Activated B cell treated with CpG ODN at 0.5 μM for 24 hours (primary cell): ENCODE data around the gene C19orf53. TPM values are rescaled to one million over a fixed set of nuclear protein-coding genes. Genes with fewer than 3 reads are reported as not detected.

ENCODE experiments used
- ATAC-seq: fragments of 200-7000 bp; cut with Tn5 transposase; one replicate; pipeline ENCODE4 v1.10.0; 2021; ENCODE audit warnings: low read depth, mild to moderate bottlenecking, moderate library complexity
- CTCF ChIA-PET: fragments of 350-600 bp; sonication (Branson Sonifier 250); formaldehyde crosslinking; loops from one replicate; lab custom pipeline; 2021; ENCODE audit warnings: antibody characterized with exemption; lab: Charles Lee
- POLR2A ChIA-PET: fragments of 350-600 bp; sonication (Branson Sonifier 250); formaldehyde crosslinking; loops from one replicate; lab custom pipeline; 2021; ENCODE audit warnings: antibody characterized with exemption; lab: Charles Lee
- DNase-seq: peaks from one replicate; pipeline ENCODE4 v3.0.0; 2022
- H3K27ac Mint-ChIP-seq: one replicate; pipeline ENCODE4 v1.8.0; 2020; ENCODE audit warnings: mixed read lengths
- H3K27me3 Mint-ChIP-seq: one replicate; pipeline ENCODE4 v1.8.0; 2021; ENCODE audit warnings: mixed read lengths
- H3K36me3 Mint-ChIP-seq: one replicate; pipeline ENCODE4 v1.8.0; 2021; ENCODE audit warnings: low read depth, mixed read lengths
- H3K4me1 Mint-ChIP-seq: one replicate; pipeline ENCODE4 v1.8.0; 2021; ENCODE audit warnings: mixed read lengths
- H3K4me3 Mint-ChIP-seq: one replicate; pipeline ENCODE4 v1.8.0; 2020; ENCODE audit warnings: mild to moderate bottlenecking, mixed read lengths
- H3K9me3 Mint-ChIP-seq: one replicate; pipeline ENCODE4 v1.8.0; 2020; ENCODE audit warnings: mixed read lengths
- intact Hi-C: fragments of 100-400 bp; cut with micrococcal nuclease; formaldehyde crosslinking; loops from one replicate; pipeline ENCODE4 v1.15.1; 2024
- total RNA-seq: library from RNA; stranded (reverse); gene quantifications from 2 replicates; pipeline ENCODE4 v1.2.3, GENCODE V29; 2022
- TF ChIP-seq, protein P1 (sequence below): fragments of 200-600 bp; IDR thresholded peaks from one replicate; pipeline ENCODE4 v1.8.0; 2022; ENCODE audit warnings: antibody characterized with exemption, mild to moderate bottlenecking

Gene C19orf53
- total RNA-seq, 1 donor from 2014 or later: 74.9 TPM

DNA sequence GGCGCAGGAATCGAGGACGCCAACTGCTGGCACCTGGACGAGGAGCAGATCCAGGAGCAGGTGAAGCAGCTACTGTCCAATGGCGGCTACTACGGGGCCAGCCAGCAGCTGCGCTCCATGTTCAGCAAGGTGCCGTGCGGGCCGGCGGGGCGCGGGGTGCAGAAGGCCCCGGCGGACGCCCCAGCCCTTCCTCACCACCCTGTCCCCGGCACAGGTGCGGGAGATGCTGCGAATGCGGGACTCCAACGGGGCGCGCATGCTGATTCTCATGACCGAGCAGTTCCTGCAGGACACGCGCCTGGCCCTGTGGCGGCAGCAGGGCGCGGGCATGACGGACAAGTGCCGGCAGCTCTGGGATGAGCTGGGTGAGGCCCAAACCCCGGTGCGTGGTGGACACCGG lies 34.6 kb downstream of the C19orf53 start:
- ATAC-seq: no peak
- DNase-seq: no peak
- ChIA-PET POLR2A (interaction anchor here (1.2 kb wide), 1 partner anchor 35 kb away, joined by 5 read pairs; the partner anchor contains the start of gene C19orf53), CTCF (interaction anchor here (1.3 kb wide), 1 partner anchor 53 kb away, joined by 3 read pairs; no protein-coding TSS in a partner anchor)
- intact Hi-C loops: no loop called here
- no peaks in the 10 kb centered on the region for H3K4me1 Mint-ChIP-seq
- H3K36me3 Mint-ChIP-seq: peaks cover 22% of the 10 kb centered on the region
- H3K4me3 Mint-ChIP-seq: no peak overlapping the region
- TF ChIP-seq, protein P1, sequence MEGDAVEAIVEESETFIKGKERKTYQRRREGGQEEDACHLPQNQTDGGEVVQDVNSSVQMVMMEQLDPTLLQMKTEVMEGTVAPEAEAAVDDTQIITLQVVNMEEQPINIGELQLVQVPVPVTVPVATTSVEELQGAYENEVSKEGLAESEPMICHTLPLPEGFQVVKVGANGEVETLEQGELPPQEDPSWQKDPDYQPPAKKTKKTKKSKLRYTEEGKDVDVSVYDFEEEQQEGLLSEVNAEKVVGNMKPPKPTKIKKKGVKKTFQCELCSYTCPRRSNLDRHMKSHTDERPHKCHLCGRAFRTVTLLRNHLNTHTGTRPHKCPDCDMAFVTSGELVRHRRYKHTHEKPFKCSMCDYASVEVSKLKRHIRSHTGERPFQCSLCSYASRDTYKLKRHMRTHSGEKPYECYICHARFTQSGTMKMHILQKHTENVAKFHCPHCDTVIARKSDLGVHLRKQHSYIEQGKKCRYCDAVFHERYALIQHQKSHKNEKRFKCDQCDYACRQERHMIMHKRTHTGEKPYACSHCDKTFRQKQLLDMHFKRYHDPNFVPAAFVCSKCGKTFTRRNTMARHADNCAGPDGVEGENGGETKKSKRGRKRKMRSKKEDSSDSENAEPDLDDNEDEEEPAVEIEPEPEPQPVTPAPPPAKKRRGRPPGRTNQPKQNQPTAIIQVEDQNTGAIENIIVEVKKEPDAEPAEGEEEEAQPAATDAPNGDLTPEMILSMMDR: no peak
- no peak overlapping the region for H3K27ac Mint-ChIP-seq
- H3K27me3 Mint-ChIP-seq: no peaks in the 10 kb centered on the region
- peaks cover 2% of the 10 kb centered on the region for H3K9me3 Mint-ChIP-seq

DNA sequence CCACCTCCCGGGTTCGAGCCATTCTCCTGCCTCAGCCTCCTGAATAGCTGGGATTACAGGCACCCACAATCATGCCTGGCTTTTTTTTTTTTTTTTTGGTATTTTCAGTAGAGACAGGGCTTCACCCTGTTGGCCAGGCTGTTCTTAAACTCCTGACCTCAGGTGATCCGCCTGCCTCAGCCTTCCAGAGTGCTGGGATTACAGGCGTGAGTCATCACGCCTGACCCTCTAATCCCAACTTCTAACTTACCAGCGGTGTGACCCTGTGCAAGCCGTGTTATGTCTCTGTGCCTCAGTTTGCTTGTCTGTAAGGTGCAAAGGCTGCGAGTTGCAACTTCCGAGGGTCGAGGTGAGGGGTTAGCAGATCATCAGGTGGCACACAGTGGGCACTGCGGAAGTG lies 38.3 kb downstream of the C19orf53 start:
- CTCF ChIA-PET: no interaction called here
- Mint-ChIP-seq H3K4me3 (no peak overlapping the region), H3K4me1 (no peaks in the 10 kb centered on the region), H3K36me3 (peaks cover 15% of the 10 kb centered on the region), H3K27me3 (no peaks in the 10 kb centered on the region), H3K9me3 (peaks cover 2% of the 10 kb centered on the region), H3K27ac (no peak overlapping the region)
- ATAC-seq (no peak), DNase-seq (no peak)
- intact Hi-C loops: no loop called here
- TF ChIP-seq, protein P1: no peak
- POLR2A ChIA-PET: no interaction called here

DNA sequence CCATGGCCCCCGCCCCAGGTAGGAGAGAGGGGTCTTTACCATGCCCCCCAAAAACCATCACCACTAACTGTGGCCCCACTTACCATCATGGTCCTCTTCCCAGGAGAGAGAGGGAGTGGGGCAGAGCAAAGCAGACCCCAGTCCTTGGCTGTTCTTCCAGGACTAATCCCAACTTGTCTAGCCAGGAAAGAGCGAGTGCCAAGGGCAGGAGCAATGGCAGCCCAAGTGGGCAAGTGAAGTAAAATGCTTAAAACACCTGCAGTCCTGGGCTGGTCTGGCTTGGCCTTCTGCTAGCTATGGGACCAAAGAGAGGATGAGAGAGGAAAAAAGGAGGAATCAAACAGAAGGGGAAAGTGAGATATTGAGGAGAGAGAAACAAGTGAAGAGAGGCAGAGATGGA lies 38.9 kb downstream of the C19orf53 start:
- H3K36me3 Mint-ChIP-seq: peaks cover 15% of the 10 kb centered on the region
- CTCF ChIA-PET: no interaction called here
- H3K9me3 Mint-ChIP-seq: peaks cover 2% of the 10 kb centered on the region

DNA sequence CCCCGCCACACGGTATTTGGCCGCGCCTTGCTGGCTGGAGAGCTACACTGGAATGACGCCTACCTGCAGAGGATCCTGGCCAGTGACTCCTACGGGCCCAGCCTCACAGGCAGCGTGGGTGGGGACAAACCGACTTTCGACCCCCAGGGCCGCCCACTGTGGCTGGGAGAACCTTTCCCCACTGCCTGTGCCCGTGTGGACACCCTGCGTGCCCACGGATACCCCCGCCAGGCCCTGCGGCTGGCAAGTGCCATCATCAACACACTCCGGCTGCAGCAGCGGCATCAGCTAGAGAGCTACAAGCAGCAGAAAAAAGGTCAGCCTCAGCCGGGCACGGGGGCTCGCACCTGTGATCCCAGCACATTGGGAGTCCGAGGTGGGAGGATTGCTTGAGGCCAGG lies 40.3 kb downstream of the C19orf53 start:
- CTCF ChIA-PET: no interaction called here

More for the DNA sequence above, 38.9 kb downstream of the C19orf53 start:
- Mint-ChIP-seq H3K27me3 (no peaks in the 10 kb centered on the region), H3K27ac (no peak overlapping the region), H3K4me3 (no peak overlapping the region), H3K4me1 (no peaks in the 10 kb centered on the region)
- no peak for ATAC-seq
- TF ChIP-seq, protein P1: no peak
- POLR2A ChIA-PET: no interaction called here
- intact Hi-C loops: no loop called here
- DNase-seq: no peak

DNA sequence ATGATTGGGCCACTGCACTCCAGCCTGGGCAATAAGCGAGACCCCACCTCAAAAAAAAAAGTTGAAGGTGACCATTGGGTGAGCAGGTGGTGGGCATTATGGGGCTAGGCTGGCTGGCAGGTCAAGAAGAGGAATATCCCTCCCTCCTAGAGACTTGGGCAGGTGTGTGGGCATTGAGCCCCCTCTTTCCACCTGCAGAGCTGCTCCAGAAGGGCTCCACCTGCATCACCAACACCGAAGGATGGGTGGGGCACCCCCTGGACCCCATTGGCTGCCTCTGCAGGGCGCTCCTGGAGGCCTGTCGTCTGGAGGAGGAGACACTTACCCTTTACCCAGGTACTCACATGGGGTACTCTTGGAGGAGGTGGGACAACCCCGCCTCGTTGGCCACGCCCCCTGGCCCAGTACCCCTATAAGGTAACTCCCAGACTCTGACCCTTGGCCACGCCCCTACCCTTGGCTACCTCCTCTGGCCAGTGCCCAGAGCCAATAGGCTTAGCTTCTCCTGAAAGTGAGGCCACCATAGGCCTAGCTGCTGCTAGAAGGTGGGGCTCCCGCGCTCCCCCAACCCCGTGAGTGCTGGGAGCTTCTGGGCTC lies 42.9 kb downstream of the C19orf53 start:
- intact Hi-C loops: no loop called here
- ChIA-PET POLR2A (interaction anchor here (0.9 kb wide), 1 partner anchor 29 kb away, joined by 3 read pairs; no protein-coding TSS in a partner anchor), CTCF (no interaction called here)
- no peak overlapping the region for H3K4me3 Mint-ChIP-seq
- H3K27ac Mint-ChIP-seq: no peak overlapping the region
- ATAC-seq (peak; percentile 56), DNase-seq (no peak)
- H3K27me3 Mint-ChIP-seq: no peaks in the 10 kb centered on the region
- peaks cover 2% of the 10 kb centered on the region for H3K9me3 Mint-ChIP-seq
- H3K36me3 Mint-ChIP-seq: peaks cover 10% of the 10 kb centered on the region
- H3K4me1 Mint-ChIP-seq: no peaks in the 10 kb centered on the region
- TF ChIP-seq, protein P1: no peak

More for the DNA sequence above, 40.3 kb downstream of the C19orf53 start:
- no peaks in the 10 kb centered on the region for H3K4me1 Mint-ChIP-seq
- no peak for ATAC-seq
- intact Hi-C loops: no loop called here
- H3K27ac Mint-ChIP-seq: no peak overlapping the region
- TF ChIP-seq, protein P1: no peak
- peaks cover 10% of the 10 kb centered on the region for H3K36me3 Mint-ChIP-seq
- H3K4me3 Mint-ChIP-seq: no peak overlapping the region
- peaks cover 2% of the 10 kb centered on the region for H3K9me3 Mint-ChIP-seq
- DNase-seq: no peak
- no peaks in the 10 kb centered on the region for H3K27me3 Mint-ChIP-seq
- POLR2A ChIA-PET: interaction anchor here (0.7 kb wide), 1 partner anchor 483 kb away, joined by 6 read pairs; no protein-coding TSS in a partner anchor
